Cardiac muscle cell (in vitro differentiated cells and primary cell): ENCODE measurements around the gene PIGW. TPM values are rescaled to one million over a fixed set of nuclear protein-coding genes. Genes with fewer than 3 reads are reported as not detected.

Experiments used
- DNase-seq, 2 donors: peaks; one replicate each; pipeline versions ENCODE4 v3.0.0 to v3.0.0-alpha.2; 2010 to 2017; ENCODE audit warnings: low read depth in 1 of 2, low spot score in 1 of 2
- H3K27ac ChIP-seq: fragments of 200-600 bp; sonication (generic); 2 replicates; pipeline ENCODE4 v1.5.1; 2016
- H3K27me3 ChIP-seq: fragments of 200-600 bp; sonication (generic); 2 replicates; pipeline ENCODE4 v1.6.0; 2016; ENCODE audit warnings: control low read depth
- H3K36me3 ChIP-seq: fragments of 200-600 bp; sonication (generic); 2 replicates; pipeline ENCODE4 v1.5.1; 2016; ENCODE audit warnings: control low read depth
- H3K4me1 ChIP-seq: fragments of 200-600 bp; sonication (generic); 2 replicates; pipeline ENCODE4 v1.8.1; 2017; ENCODE audit warnings: low read depth, mild to moderate bottlenecking, mixed run types
- H3K4me3 ChIP-seq: fragments of 200-600 bp; sonication (generic); 2 replicates; pipeline ENCODE4 v1.5.1; 2016; ENCODE audit warnings: mild to moderate bottlenecking
- H3K9me3 ChIP-seq: fragments of 200-600 bp; sonication (generic); 2 replicates; pipeline ENCODE4 v1.5.1; 2017; ENCODE audit warnings: low read depth, mild to moderate bottlenecking, control low read depth
- CTCF ChIP-seq: IDR thresholded peaks from 2 replicates; pipeline ENCODE4 v1.5.1; 2012; ENCODE audit warnings: low read depth, mild to moderate bottlenecking, low read length
- polyA plus RNA-seq: library from polyadenylated mRNA; unstranded; fragments of >200 nt; fragmentation: Nextera tagmentation; extraction: Ambion mirVana; gene quantifications from 2 replicates; pipeline ENCODE4 v1.2.1, GENCODE V29; 2016
- total RNA-seq: library from RNA; depleted of rRNA; stranded (reverse); fragments of >200 nt; gene quantifications from 2 replicates; pipeline ENCODE4 v1.2.3, GENCODE V29; 2016

Gene PIGW
- total and polyA plus RNA-seq, 2 experiments from 2014 or later, result 2.3 to 11.8 TPM

- no peak for DNase-seq
- Histone ChIP-seq H3K27me3 (no peaks in the 10 kb centered on the region), H3K27ac (peak overlapping the region; percentile 70), H3K4me1 (peaks cover 26% of the 10 kb centered on the region), H3K36me3 (peaks cover 38% of the 10 kb centered on the region), H3K9me3 (no peaks in the 10 kb centered on the region), H3K4me3 (no peak overlapping the region)
- no peak for TF ChIP-seq CTCF
Measured at GRCh38 chr17:36498560-36499300, 36.1 kb upstream of the PIGW start.

- no peak for DNase-seq
- Histone ChIP-seq H3K9me3 (no peaks in the 10 kb centered on the region), H3K27ac (no peak overlapping the region), H3K36me3 (peaks cover 21% of the 10 kb centered on the region), H3K4me1 (peaks cover 28% of the 10 kb centered on the region), H3K27me3 (no peaks in the 10 kb centered on the region), H3K4me3 (no peak overlapping the region)
- no peak for TF ChIP-seq CTCF
Measured at GRCh38 chr17:36500745-36501225, 34.0 kb upstream of the PIGW start.

- no peaks in the 10 kb centered on the region for H3K27me3 ChIP-seq
- H3K4me1 ChIP-seq, result peaks cover 28% of the 10 kb centered on the region
- no peak for DNase-seq
- H3K36me3 ChIP-seq, result peaks cover 17% of the 10 kb centered on the region
- no peak overlapping the region for H3K4me3 ChIP-seq
- no peak for TF ChIP-seq CTCF
- H3K27ac ChIP-seq, result no peak overlapping the region
- no peaks in the 10 kb centered on the region for H3K9me3 ChIP-seq
Measured at GRCh38 chr17:36501351-36501750, 33.4 kb upstream of the PIGW start.

GRCh38 chr17:36501963-36502362, 32.8 kb upstream of the PIGW start:
- H3K4me1 ChIP-seq, result peaks cover 28% of the 10 kb centered on the region
- H3K27me3 ChIP-seq, result no peaks in the 10 kb centered on the region
- H3K27ac ChIP-seq, result no peak overlapping the region
- no peak for DNase-seq
- TF ChIP-seq CTCF, result no peak
- H3K36me3 ChIP-seq, result peaks cover 14% of the 10 kb centered on the region
- no peaks in the 10 kb centered on the region for H3K9me3 ChIP-seq
- H3K4me3 ChIP-seq, result no peak overlapping the region

GRCh38 chr17:36503456-36504155, 31.2 kb upstream of the PIGW start:
- H3K9me3 ChIP-seq, result no peaks in the 10 kb centered on the region
- H3K4me3 ChIP-seq, result no peak overlapping the region
- no peak for TF ChIP-seq CTCF
- peaks cover 5% of the 10 kb centered on the region for H3K36me3 ChIP-seq
- H3K27me3 ChIP-seq, result no peaks in the 10 kb centered on the region
- peak in 1 of 2 donors; percentile 52 for DNase-seq
- peak overlapping the region; percentile 29 for H3K27ac ChIP-seq
- H3K4me1 ChIP-seq, result peaks cover 28% of the 10 kb centered on the region
